ENCODE data around the gene CALHM3. TPM values are rescaled to one million over a fixed set of nuclear protein-coding genes. Genes with fewer than 3 reads are reported as not detected.
A peak's percentile ranks its signal among the peaks of the same experiment; 100 is the strongest.

CALHM3 gene
- total and polyA plus RNA-seq, 2 experiments from 2014 or later = 0.14 to 0.19 TPM

- no peak for TF ChIP-seq ZNF462 (CRISPR knock-in tag; IDR thresholded peaks at IDR 0.05)
- TF ChIP-seq CTCF (conservative IDR thresholded peaks at IDR 0.05; ENCODE audit: low read depth in 2 of 2) = no peak
- TF ChIP-seq POLR2AphosphoS5 (IDR thresholded peaks at IDR 0.05; ENCODE audit: low read depth) = no peak
- TF ChIP-seq CREB1 (CRISPR knock-in tag; IDR thresholded peaks at IDR 0.05; ENCODE audit: low read depth) = no peak
- no peak for TF ChIP-seq STAT1 (IDR thresholded peaks at IDR 0.05; ENCODE audit: unreplicated experiment)
These were observed 7.0 kb downstream of the CALHM3 start (continued) for GRCh38 chr10:103472005-103472404.

- no peak overlapping the region for H3K4me3 ChIP-seq
- no peak overlapping the region for H3K27ac ChIP-seq (ENCODE audit: low read depth)
- no peaks in the 10 kb centered on the region for H3K9me3 Mint-ChIP-seq
- DNase-seq (ENCODE audit: low spot score) (no peak), ATAC-seq (peak; percentile 71)
- H3K36me3 Mint-ChIP-seq (ENCODE audit: low read depth) = no peaks in the 10 kb centered on the region
- H3K9me2 ChIP-seq (ENCODE audit: insufficient read depth) = no peaks in the 10 kb centered on the region
- H3K36me3 ChIP-seq (ENCODE audit: insufficient read depth) = no peaks in the 10 kb centered on the region
- no peaks in the 10 kb centered on the region for H3K79me2 ChIP-seq (replicated peaks; ENCODE audit: insufficient read depth)
- H3K4me1 Mint-ChIP-seq = peaks cover 24% of the 10 kb centered on the region
- H3K4me2 ChIP-seq = no peak overlapping the region; the same call in 1 of the 2 replicates
- H3K4me1 ChIP-seq (ENCODE audit: insufficient read depth) = no peaks in the 10 kb centered on the region
- H2AFZ ChIP-seq = peak overlapping the region; percentile 85
- H3F3A ChIP-seq (replicated peaks; ENCODE audit: low read depth) = no peaks in the 10 kb centered on the region
- peak overlapping the region; percentile 60; the same call in 1 of the 2 replicates for H3K27ac Mint-ChIP-seq
- TF ChIP-seq EZH2phosphoT487 (IDR thresholded peaks at IDR 0.05; ENCODE audit: unreplicated experiment) = no peak
- peaks cover 19% of the 10 kb centered on the region for H3K27me3 Mint-ChIP-seq (ENCODE audit: insufficient read depth, low read depth, poor library complexity)
- no peak overlapping the region for H3K4me3 Mint-ChIP-seq
- H3K27me3 ChIP-seq (ENCODE audit: insufficient read depth) = no peaks in the 10 kb centered on the region
- H4K20me1 ChIP-seq (replicated peaks; ENCODE audit: insufficient read depth) = no peaks in the 10 kb centered on the region
These were observed 8.0 kb downstream of the CALHM3 start for GRCh38 chr10:103470761-103471653.

Data from GM23338 (cell line).